GM12874 (cell line): ENCODE results near the gene SEMA4D.

ENCODE experiments used
- CTCF ChIP-seq: IDR thresholded peaks from 2 replicates; pipeline ENCODE4 v1.5.1; 2011; ENCODE audit warnings: low read depth, mild to moderate bottlenecking, control low read depth, low read length, moderate library complexity; ENCODE audit not compliant: insufficient read depth

SEMA4D gene

GRCh38 chr9:89528131-89528530, 30.2 kb upstream of the SEMA4D start:
- TF ChIP-seq CTCF: no peak

- TF ChIP-seq CTCF: no peak
Measured at GRCh38 chr9:89527084-89527483, 29.2 kb upstream of the SEMA4D start.

GRCh38 chr9:89526667-89527066, 28.8 kb upstream of the SEMA4D start:
- TF ChIP-seq CTCF: no peak

- TF ChIP-seq CTCF: no peak
Measured at GRCh38 chr9:89525446-89526374, 27.8 kb upstream of the SEMA4D start.

- no peak for TF ChIP-seq CTCF
Measured at GRCh38 chr9:89524963-89525362, 27.1 kb upstream of the SEMA4D start.

GRCh38 chr9:89523948-89524347, 26.0 kb upstream of the SEMA4D start:
- TF ChIP-seq CTCF: no peak

- no peak for TF ChIP-seq CTCF
Measured at GRCh38 chr9:89522959-89523285, 25.0 kb upstream of the SEMA4D start.
